Measurements from ENCODE around the gene RUNDC1. TPM values are rescaled to one million over a fixed set of nuclear protein-coding genes. Genes with fewer than 3 reads are reported as not detected.
"Not testable (repeated sequence)": the region's sequence is repeated elsewhere in the genome, so short reads cannot be mapped to it uniquely, and the experiment has no call there.

The RUNDC1 gene
- polyA plus RNA-seq, 1 donor from 2014 or later, result 15.1 TPM

DNA sequence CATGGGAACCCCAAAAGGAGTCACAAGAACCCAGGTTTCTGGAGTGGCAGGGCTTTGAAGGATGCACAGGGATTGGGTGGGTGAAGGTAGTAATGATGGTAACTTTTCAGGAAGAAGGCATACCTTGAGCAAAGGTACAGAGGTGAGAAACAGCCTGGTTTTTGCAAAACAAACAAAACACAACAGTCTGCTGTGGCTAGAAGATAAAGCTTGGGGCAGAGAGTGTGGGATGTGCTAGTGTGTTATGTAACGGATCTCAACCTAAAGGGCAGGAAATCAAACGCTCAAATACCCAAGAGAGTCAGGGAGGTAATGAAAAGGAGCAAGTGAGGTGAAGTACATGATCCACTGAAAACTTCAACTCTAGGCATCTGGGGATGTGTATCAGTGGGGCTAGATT lies 5.1 kb upstream of the RUNDC1 start:
- TF ChIP-seq TAF1 (IDR thresholded peaks at IDR 0.05; ENCODE audit: low read depth), result no peak
- no peak for TF ChIP-seq EZH2 (IDR thresholded peaks at IDR 0.05; ENCODE audit: borderline replicate concordance, insufficient read depth, low read length, poor library complexity, severe bottlenecking)
- TF ChIP-seq EP300 (conservative IDR thresholded peaks at IDR 0.05; ENCODE audit: poor library complexity, severe bottlenecking), result no peak
- TF ChIP-seq, protein P1, sequence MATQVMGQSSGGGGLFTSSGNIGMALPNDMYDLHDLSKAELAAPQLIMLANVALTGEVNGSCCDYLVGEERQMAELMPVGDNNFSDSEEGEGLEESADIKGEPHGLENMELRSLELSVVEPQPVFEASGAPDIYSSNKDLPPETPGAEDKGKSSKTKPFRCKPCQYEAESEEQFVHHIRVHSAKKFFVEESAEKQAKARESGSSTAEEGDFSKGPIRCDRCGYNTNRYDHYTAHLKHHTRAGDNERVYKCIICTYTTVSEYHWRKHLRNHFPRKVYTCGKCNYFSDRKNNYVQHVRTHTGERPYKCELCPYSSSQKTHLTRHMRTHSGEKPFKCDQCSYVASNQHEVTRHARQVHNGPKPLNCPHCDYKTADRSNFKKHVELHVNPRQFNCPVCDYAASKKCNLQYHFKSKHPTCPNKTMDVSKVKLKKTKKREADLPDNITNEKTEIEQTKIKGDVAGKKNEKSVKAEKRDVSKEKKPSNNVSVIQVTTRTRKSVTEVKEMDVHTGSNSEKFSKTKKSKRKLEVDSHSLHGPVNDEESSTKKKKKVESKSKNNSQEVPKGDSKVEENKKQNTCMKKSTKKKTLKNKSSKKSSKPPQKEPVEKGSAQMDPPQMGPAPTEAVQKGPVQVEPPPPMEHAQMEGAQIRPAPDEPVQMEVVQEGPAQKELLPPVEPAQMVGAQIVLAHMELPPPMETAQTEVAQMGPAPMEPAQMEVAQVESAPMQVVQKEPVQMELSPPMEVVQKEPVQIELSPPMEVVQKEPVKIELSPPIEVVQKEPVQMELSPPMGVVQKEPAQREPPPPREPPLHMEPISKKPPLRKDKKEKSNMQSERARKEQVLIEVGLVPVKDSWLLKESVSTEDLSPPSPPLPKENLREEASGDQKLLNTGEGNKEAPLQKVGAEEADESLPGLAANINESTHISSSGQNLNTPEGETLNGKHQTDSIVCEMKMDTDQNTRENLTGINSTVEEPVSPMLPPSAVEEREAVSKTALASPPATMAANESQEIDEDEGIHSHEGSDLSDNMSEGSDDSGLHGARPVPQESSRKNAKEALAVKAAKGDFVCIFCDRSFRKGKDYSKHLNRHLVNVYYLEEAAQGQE (IDR thresholded peaks at IDR 0.05; ENCODE audit: borderline replicate concordance), result no peak
- no peak for TF ChIP-seq CTCF (IDR thresholded peaks at IDR 0.05; ENCODE audit: poor library complexity, severe bottlenecking)
- TF ChIP-seq RAD21 (conservative IDR thresholded peaks at IDR 0.05), result no peak
- no peak for TF ChIP-seq MXI1 (conservative IDR thresholded peaks at IDR 0.05; ENCODE audit: poor library complexity, severe bottlenecking)
- TF ChIP-seq POLR2AphosphoS5 (IDR thresholded peaks at IDR 0.05), result no peak
- TF ChIP-seq SMC3 (conservative IDR thresholded peaks at IDR 0.05; ENCODE audit: poor library complexity), result no peak
- Histone ChIP-seq H3K4me3 (ENCODE audit: low read length) (no peak overlapping the region), H3F3A (ENCODE audit: insufficient read depth, low read length, poor library complexity, severe bottlenecking) (no peaks in the 10 kb centered on the region), H3K27me3 (ENCODE audit: insufficient read depth, low read depth, low read length) (no peaks in the 10 kb centered on the region), H3K9ac (ENCODE audit: low read length) (no peak overlapping the region), H3K4me2 (ENCODE audit: low read length) (no peak overlapping the region), H4K20me1 (ENCODE audit: insufficient read depth) (no peaks in the 10 kb centered on the region), H3K36me3 (ENCODE audit: insufficient read depth, low read length) (no peaks in the 10 kb centered on the region), H2AFZ (ENCODE audit: low read depth, low read length) (no peak overlapping the region), H3K79me2 (replicated peaks; ENCODE audit: insufficient read depth, low read length) (peaks cover 6% of the 10 kb centered on the region), H3K9me3 (ENCODE audit: low read length) (no peaks in the 10 kb centered on the region), H3K9me2 (ENCODE audit: insufficient read depth, low read length) (no peaks in the 10 kb centered on the region), H3K27ac (ENCODE audit: low read length) (no peak overlapping the region)

DNA sequence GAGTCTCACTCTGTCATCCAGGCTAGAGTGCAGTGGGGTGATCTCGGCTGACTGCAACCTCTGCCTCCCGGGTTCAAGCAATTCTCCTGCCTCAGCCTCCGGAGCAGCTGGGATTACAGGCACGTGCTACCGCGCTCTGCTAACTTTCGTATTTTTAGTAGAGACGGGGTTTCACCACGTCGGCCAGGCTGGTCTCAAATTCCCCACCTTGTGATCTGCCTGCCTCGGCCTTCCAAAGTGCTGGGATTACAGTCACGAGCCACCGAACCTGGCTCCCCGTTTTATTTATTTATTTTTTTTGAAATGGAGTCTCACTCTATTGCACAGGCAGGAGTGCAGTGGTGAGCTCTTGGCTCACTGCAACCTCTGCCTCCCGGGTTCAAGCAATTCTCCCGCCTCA lies 4.7 kb upstream of the RUNDC1 start:
- H3K9me2 ChIP-seq (ENCODE audit: insufficient read depth, low read length); H3K36me3 ChIP-seq (ENCODE audit: insufficient read depth, low read length); H3K4me3 ChIP-seq (ENCODE audit: low read length); H3F3A ChIP-seq (ENCODE audit: insufficient read depth, low read length, poor library complexity, severe bottlenecking); H3K9ac ChIP-seq (ENCODE audit: low read length); H4K20me1 ChIP-seq (ENCODE audit: insufficient read depth); H3K9me3 ChIP-seq (ENCODE audit: low read length); H2AFZ ChIP-seq (ENCODE audit: low read depth, low read length); H3K27me3 ChIP-seq (ENCODE audit: insufficient read depth, low read depth, low read length); H3K4me2 ChIP-seq (ENCODE audit: low read length); H3K27ac ChIP-seq (ENCODE audit: low read length); H3K79me2 ChIP-seq (replicated peaks; ENCODE audit: insufficient read depth, low read length): not testable (repeated sequence)

Data from neural cell (in vitro differentiated cells).